Suprapubic skin (tissue), 3 donors: ENCODE results near the gene COL12A1.

Experiments
- CTCF ChIP-seq, 2 donors: fragments of 200-600 bp in 1 of 2; fragments of 450-650 bp in 1 of 2; sonication (generic) in 1 of 2; IDR thresholded peaks; one replicate each; pipeline ENCODE4 v1.5.1; 2016 to 2019; ENCODE audit warnings: antibody characterized with exemption in 2 of 2, mild to moderate bottlenecking in 1 of 2, moderate library complexity in 1 of 2
- POLR2A ChIP-seq, 2 donors: fragments of 450-650 bp; IDR thresholded peaks; one replicate each; pipeline ENCODE4 v1.6.1; 2017; ENCODE audit warnings: antibody characterized with exemption in 2 of 2, mild to moderate bottlenecking in 2 of 2, moderate library complexity in 2 of 2

- TF ChIP-seq CTCF (IDR thresholded peaks at IDR 0.05) (no peak), POLR2A (IDR thresholded peaks at IDR 0.05) (no peak)
Observed at GRCh38 chr6:75142721-75143120, 63.1 kb downstream of the COL12A1 start.
